ENCODE results near the gene CAMTA1. TPM values are rescaled to one million over a fixed set of nuclear protein-coding genes. Genes with fewer than 3 reads are reported as not detected.

The CAMTA1 gene
- total RNA-seq, 1 donor from 2014 or later: 160 TPM

- intact Hi-C loops (cut with micrococcal nuclease): no loop called here
- Histone ChIP-seq H3K4me3 (no peak overlapping the region), H3K9me3 (replicated peaks) (no peaks in the 10 kb centered on the region), H3K4me1 (peaks cover 9% of the 10 kb centered on the region), H3K27me3 (ENCODE audit: low read depth) (no peaks in the 10 kb centered on the region), H3K36me3 (no peaks in the 10 kb centered on the region), H3K27ac (replicated peaks) (no peak overlapping the region)
- DNase-seq: no peak
- no peak for TF ChIP-seq CTCF (IDR thresholded peaks at IDR 0.05; ENCODE audit: borderline replicate concordance)
These were observed 671.4 kb downstream of the CAMTA1 start for GRCh38 chr1:7456722-7457082.

GRCh38 chr1:7457811-7458210 lies 672.6 kb downstream of the CAMTA1 start:
- no peak for TF ChIP-seq CTCF (IDR thresholded peaks at IDR 0.05; ENCODE audit: borderline replicate concordance)
- intact Hi-C loops (cut with micrococcal nuclease): no loop called here
- H3K27ac ChIP-seq (replicated peaks): no peak overlapping the region
- no peaks in the 10 kb centered on the region for H3K36me3 ChIP-seq
- H3K27me3 ChIP-seq (ENCODE audit: low read depth): no peaks in the 10 kb centered on the region
- no peak for DNase-seq
- H3K9me3 ChIP-seq (replicated peaks): no peaks in the 10 kb centered on the region
- H3K4me1 ChIP-seq: peaks cover 9% of the 10 kb centered on the region
- H3K4me3 ChIP-seq: no peak overlapping the region

- no peak overlapping the region for H3K4me3 ChIP-seq
- no peaks in the 10 kb centered on the region for H3K9me3 ChIP-seq (replicated peaks)
- no peaks in the 10 kb centered on the region for H3K36me3 ChIP-seq
- no peak overlapping the region for H3K27ac ChIP-seq (replicated peaks)
- no peak for DNase-seq
- intact Hi-C loops (cut with micrococcal nuclease): no loop called here
- TF ChIP-seq CTCF (IDR thresholded peaks at IDR 0.05; ENCODE audit: borderline replicate concordance): no peak
- H3K27me3 ChIP-seq (ENCODE audit: low read depth): no peaks in the 10 kb centered on the region
- H3K4me1 ChIP-seq: peaks cover 7% of the 10 kb centered on the region
These were observed 673.7 kb downstream of the CAMTA1 start for GRCh38 chr1:7458946-7459345.

GRCh38 chr1:7459914-7460313 lies 674.7 kb downstream of the CAMTA1 start:
- Histone ChIP-seq H3K36me3 (no peaks in the 10 kb centered on the region), H3K27me3 (ENCODE audit: low read depth) (no peaks in the 10 kb centered on the region), H3K4me3 (no peak overlapping the region), H3K27ac (replicated peaks) (no peak overlapping the region), H3K9me3 (replicated peaks) (no peaks in the 10 kb centered on the region), H3K4me1 (no peaks in the 10 kb centered on the region)
- no peak for TF ChIP-seq CTCF (IDR thresholded peaks at IDR 0.05; ENCODE audit: borderline replicate concordance)
- intact Hi-C loops (cut with micrococcal nuclease): no loop called here
- no peak for DNase-seq

- no peak for TF ChIP-seq CTCF (IDR thresholded peaks at IDR 0.05; ENCODE audit: borderline replicate concordance)
- H3K4me3 ChIP-seq: no peak overlapping the region
These were observed 675.6 kb downstream of the CAMTA1 start for GRCh38 chr1:7460807-7461206.

GRCh38 chr1:7462617-7463016 lies 677.4 kb downstream of the CAMTA1 start:
- no peaks in the 10 kb centered on the region for H3K9me3 ChIP-seq (replicated peaks)
- intact Hi-C loops (cut with micrococcal nuclease): no loop called here
- no peak for TF ChIP-seq CTCF (IDR thresholded peaks at IDR 0.05; ENCODE audit: borderline replicate concordance)
- DNase-seq: no peak
- no peaks in the 10 kb centered on the region for H3K4me1 ChIP-seq
- no peaks in the 10 kb centered on the region for H3K36me3 ChIP-seq
- no peak overlapping the region for H3K4me3 ChIP-seq
- H3K27ac ChIP-seq (replicated peaks): no peak overlapping the region
- H3K27me3 ChIP-seq (ENCODE audit: low read depth): no peaks in the 10 kb centered on the region

More at GRCh38 chr1:7460807-7461206, 675.6 kb downstream of the CAMTA1 start:
- no peak for DNase-seq
- no peaks in the 10 kb centered on the region for H3K27me3 ChIP-seq (ENCODE audit: low read depth)
- H3K4me1 ChIP-seq: no peaks in the 10 kb centered on the region
- no peaks in the 10 kb centered on the region for H3K9me3 ChIP-seq (replicated peaks)
- no peaks in the 10 kb centered on the region for H3K36me3 ChIP-seq
- H3K27ac ChIP-seq (replicated peaks): no peak overlapping the region
- intact Hi-C loops (cut with micrococcal nuclease): no loop called here

Measured in left ventricle myocardium inferior (tissue), 1 donor.